ENCODE measurements around the gene PAX6.

The PAX6 gene

GRCh38 chr11:31822175-31822926, 11.2 kb upstream of the PAX6 start:
- no peak for DNase-seq

GRCh38 chr11:31821766-31822165, 10.6 kb upstream of the PAX6 start:
- no peak for DNase-seq

GRCh38 chr11:31821235-31821764, 10.2 kb upstream of the PAX6 start:
- no peak for DNase-seq

GRCh38 chr11:31820438-31820818, 9.3 kb upstream of the PAX6 start:
- no peak for DNase-seq

GRCh38 chr11:31819621-31820437, 8.7 kb upstream of the PAX6 start:
- no peak for DNase-seq

- DNase-seq, result no peak
These were observed 7.8 kb upstream of the PAX6 start for GRCh38 chr11:31818874-31819331.

- no peak for DNase-seq
These were observed 7.3 kb upstream of the PAX6 start for GRCh38 chr11:31818425-31818755.

- no peak for DNase-seq
These were observed 6.7 kb upstream of the PAX6 start for GRCh38 chr11:31817621-31818424.

- DNase-seq, result no peak
These were observed 6.0 kb upstream of the PAX6 start for GRCh38 chr11:31817054-31817620.

GRCh38 chr11:31816468-31817053, 5.4 kb upstream of the PAX6 start:
- no peak for DNase-seq

- DNase-seq, result no peak
These were observed 4.8 kb upstream of the PAX6 start for GRCh38 chr11:31815711-31816467.

GRCh38 chr11:31814176-31814868, 3.2 kb upstream of the PAX6 start:
- no peak for DNase-seq

- peak; percentile 15 for DNase-seq
These were observed 2.5 kb upstream of the PAX6 start for GRCh38 chr11:31813391-31814175.

GRCh38 chr11:31812383-31813381, 1.6 kb upstream of the PAX6 start:
- DNase-seq, result no peak

- DNase-seq, result no peak
These were observed 1.0 kb downstream of the PAX6 start for GRCh38 chr11:31809857-31810778.

GRCh38 chr11:31809541-31809856, 1.6 kb downstream of the PAX6 start:
- DNase-seq, result no peak

GRCh38 chr11:31808721-31809540, 2.2 kb downstream of the PAX6 start:
- no peak for DNase-seq
